ENCODE results near the gene PER1. TPM values are rescaled to one million over a fixed set of nuclear protein-coding genes. Genes with fewer than 3 reads are reported as not detected.

PER1 gene
- total RNA-seq, 1 donor from 2014 or later = 83.3 TPM

- DNase-seq = no peak
These were observed 55.7 kb downstream of the PER1 start for GRCh38 chr17:8096541-8096940.

GRCh38 chr17:8095361-8095760 lies 56.8 kb downstream of the PER1 start:
- DNase-seq = no peak

- DNase-seq = no peak
These were observed 61.0 kb downstream of the PER1 start for GRCh38 chr17:8091033-8091687.

Other genes with a start within 250 kb of the PER1 start
- gene RNF227, start 236.1 kb downstream of the PER1 start, total RNA-seq = 12.5 TPM
- 0.82 TPM for gene KCNAB3, start 222.5 kb downstream of the PER1 start, total RNA-seq
- 21.7 TPM for gene TRAPPC1, start 220.5 kb downstream of the PER1 start, total RNA-seq
- gene CNTROB, start 220.2 kb downstream of the PER1 start, total RNA-seq = 18.2 TPM
- gene GUCY2D, start 149.8 kb downstream of the PER1 start, total RNA-seq = not detected
- 2.2 TPM for gene ALOX15B, start 113.3 kb downstream of the PER1 start, total RNA-seq
- gene ALOX12B, start 64.7 kb downstream of the PER1 start, total RNA-seq = 0.72 TPM
- not detected for gene ALOXE3, start 33.9 kb downstream of the PER1 start, total RNA-seq
- not detected for gene HES7, start 28.3 kb downstream of the PER1 start, total RNA-seq
- gene VAMP2, start 10.5 kb upstream of the PER1 start, total RNA-seq = 17.1 TPM
- gene TMEM107, start 24.0 kb upstream of the PER1 start, total RNA-seq = 5.4 TPM
- 7.6 TPM for gene BORCS6, start 37.8 kb upstream of the PER1 start, total RNA-seq
- 21.0 TPM for gene AURKB, start 58.2 kb upstream of the PER1 start, total RNA-seq
- gene CTC1, start 95.7 kb upstream of the PER1 start, total RNA-seq = 6.6 TPM
- gene PFAS, start 96.9 kb upstream of the PER1 start, total RNA-seq = 21.3 TPM
- gene RANGRF, start 136.3 kb upstream of the PER1 start, total RNA-seq = 7.5 TPM
- 0.10 TPM for gene SLC25A35, start 143.0 kb upstream of the PER1 start, total RNA-seq
- gene ARHGEF15, start 157.8 kb upstream of the PER1 start, total RNA-seq = 15.9 TPM
- not detected for gene ODF4, start 187.4 kb upstream of the PER1 start, total RNA-seq
- gene RPL26, start 230.8 kb upstream of the PER1 start, total RNA-seq = 4,405 TPM
- gene RNF222, start 245.4 kb upstream of the PER1 start, total RNA-seq = 0.21 TPM

Data from tongue (tissue), 2 donors.